Fibroblast of mammary gland (primary cell): ENCODE data around the gene CKAP2L.

Experiments used
- DNase-seq: peaks from one replicate; pipeline ENCODE4 v3.0.0-alpha.2; 2010; ENCODE audit warnings: low read depth
- H3K4me3 ChIP-seq: 2 replicates; pipeline ENCODE4 v1.5.1; 2011; ENCODE audit warnings: low read depth, mild to moderate bottlenecking, low read length, moderate library complexity; ENCODE audit not compliant: control insufficient read depth
- CTCF ChIP-seq: conservative IDR thresholded peaks from 2 replicates; pipeline ENCODE4 v1.5.1; 2011; ENCODE audit warnings: low read depth, low read length, inconsistent platforms; ENCODE audit not compliant: control insufficient read depth, insufficient read depth

The CKAP2L gene

GRCh38 chr2:112809112-112809511, 44.7 kb upstream of the CKAP2L start:
- H3K4me3 ChIP-seq, result no peak overlapping the region
- TF ChIP-seq CTCF, result no peak
- no peak for DNase-seq

- DNase-seq, result no peak
- no peak for TF ChIP-seq CTCF
- H3K4me3 ChIP-seq, result no peak overlapping the region
Measured at GRCh38 chr2:112807233-112807807, 42.9 kb upstream of the CKAP2L start.

- TF ChIP-seq CTCF, result no peak
- no peak overlapping the region for H3K4me3 ChIP-seq
- DNase-seq, result no peak
Measured at GRCh38 chr2:112805542-112805941, 41.1 kb upstream of the CKAP2L start.

- no peak overlapping the region for H3K4me3 ChIP-seq
- peak; percentile 80 for DNase-seq
- no peak for TF ChIP-seq CTCF
Measured at GRCh38 chr2:112803691-112804521, 39.5 kb upstream of the CKAP2L start.

GRCh38 chr2:112800881-112801583, 36.6 kb upstream of the CKAP2L start:
- TF ChIP-seq CTCF, result no peak
- no peak for DNase-seq
- no peak overlapping the region for H3K4me3 ChIP-seq

GRCh38 chr2:112798979-112799975, 34.9 kb upstream of the CKAP2L start:
- TF ChIP-seq CTCF, result no peak
- no peak overlapping the region for H3K4me3 ChIP-seq
- no peak for DNase-seq
